GM21526 (cell line): ENCODE data around the gene PWWP2B.

Source experiments
- ATAC-seq: cut with Tn5 transposase; IDR thresholded peaks from one replicate; pipeline ENCODE4 v1.9.1; 2021; ENCODE audit warnings: moderate library complexity; ENCODE audit not compliant: unreplicated experiment, low FRiP score

PWWP2B gene

DNA sequence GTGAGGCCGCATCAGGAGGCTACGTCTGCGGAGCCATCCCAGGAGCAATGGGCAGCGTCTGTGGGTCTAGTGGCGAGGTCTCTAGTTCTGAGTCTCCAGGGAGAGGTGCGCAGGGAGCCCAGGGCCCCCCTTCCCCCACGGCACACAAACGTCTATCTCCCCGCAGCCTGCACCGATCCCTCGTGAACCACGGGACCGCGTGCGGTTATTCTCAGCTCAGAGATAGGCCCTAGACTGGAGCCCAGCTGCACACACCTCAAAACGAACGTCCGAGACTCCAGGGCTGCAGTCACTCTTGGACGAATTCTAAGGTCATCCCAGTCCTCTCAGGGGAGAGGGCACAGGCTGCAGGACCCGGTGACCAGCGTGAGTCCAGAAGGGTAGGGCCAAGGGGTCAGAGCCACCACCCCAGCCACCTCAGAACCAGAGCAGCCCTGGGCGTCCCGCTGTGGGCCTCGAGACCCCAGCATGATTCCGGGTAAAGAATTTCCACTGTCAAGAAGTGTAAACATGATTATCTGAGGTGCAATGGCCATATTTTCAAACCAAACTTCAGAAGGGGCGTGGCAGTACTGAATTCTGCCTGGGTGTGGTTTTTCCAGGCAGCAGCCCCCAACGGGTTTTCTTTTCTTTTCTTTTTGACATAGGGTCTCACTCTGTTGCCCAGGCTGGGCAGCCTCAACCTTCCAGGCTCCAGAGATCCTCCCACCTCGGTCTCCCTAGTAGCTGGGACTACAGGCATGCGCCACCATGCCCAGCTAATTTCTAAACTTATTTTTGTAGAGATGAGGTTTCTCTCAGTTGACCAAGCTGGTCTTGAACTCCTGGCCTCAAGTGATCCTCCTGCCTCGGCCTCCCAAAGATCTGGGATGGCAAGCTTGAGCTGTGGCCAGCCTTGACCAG is 57.5 kb downstream of the PWWP2B start:
- no peak for ATAC-seq

DNA sequence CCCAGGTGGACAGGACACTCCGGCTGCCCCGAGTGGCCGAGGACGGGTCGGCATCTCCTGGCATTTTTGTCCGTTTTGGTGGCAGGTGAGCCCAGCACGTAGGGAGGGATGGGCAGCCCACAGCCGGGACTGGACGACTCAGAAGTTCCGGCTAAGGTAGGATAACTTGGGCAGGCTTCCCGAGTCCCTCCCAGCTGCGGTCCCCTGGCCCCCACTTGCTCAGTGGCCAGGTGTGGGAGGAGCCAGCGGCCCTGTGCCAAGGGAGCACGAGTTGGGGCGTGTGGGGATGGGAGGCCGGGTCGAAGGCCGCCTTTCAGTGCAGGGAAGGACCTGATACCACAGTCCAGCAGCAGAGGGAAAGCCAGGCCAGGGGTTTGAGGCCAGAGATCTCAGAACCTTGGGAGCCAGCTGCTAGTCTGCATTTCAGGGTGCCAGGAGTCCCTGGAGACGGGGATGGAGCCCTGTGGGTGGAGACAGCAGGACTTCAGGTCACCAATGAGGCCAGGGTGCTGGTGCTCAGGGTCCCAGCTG is 58.5 kb downstream of the PWWP2B start:
- ATAC-seq = no peak

DNA sequence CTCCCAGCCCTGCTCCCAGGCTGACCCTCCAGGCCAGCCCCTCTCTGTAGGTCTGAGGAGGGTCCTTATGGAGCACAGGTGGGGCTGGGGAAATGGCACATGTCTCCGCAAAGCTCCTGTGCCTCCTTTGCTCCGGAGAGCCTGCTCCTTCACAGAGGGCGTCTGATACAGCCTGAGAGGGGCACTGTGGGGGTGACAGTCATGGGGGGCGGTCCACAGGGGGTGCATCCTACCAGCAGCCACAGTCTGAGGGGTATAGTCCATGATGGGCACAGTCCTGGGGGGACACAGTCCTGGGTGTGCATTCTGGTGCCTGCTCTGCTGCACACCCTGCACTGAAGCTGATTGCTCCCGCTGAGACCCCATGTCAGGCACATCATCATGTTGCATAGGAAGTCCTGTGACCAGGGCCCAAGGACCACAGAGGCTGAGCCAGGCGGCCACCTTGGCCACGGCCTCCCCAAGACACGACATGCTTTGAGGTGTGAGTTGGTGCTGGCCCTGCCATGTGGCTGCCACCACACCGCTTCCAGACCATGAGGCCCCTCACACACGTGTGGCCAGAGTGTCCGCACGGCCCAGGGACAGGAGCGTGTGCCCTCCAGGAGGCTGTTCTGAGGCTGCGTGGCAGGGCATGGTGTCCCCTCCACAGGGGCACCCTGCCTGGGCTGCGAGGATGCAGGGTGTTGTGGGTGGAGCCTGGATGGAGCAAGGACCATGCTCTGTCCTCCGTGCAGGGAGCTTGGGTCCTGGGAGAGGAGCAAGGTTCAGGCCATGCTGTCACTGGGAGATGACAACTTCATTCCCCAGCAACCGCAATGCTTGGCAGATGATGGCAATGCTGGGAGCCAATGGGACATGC is 59.2 kb downstream of the PWWP2B start:
- no peak for ATAC-seq

DNA sequence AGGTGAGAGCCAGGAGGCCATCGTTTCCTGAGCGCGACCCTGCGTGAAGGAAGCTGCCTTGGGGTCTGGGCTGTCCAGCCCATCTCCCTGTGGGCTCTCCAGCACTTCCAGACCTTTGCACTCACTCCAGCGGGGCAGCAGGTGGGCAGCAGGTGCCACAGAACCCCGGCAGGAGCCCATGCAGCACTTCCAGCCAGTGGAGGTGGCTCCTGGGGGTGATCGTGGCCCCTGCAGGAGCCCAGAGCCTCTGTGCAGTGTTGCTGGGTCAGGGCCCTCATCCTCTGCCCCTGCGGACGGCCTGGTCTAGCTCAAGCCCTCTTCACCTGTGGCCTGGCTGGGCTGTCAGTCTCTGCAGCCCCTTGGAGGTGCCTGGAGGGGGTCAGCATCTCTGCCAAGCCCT is 59.9 kb downstream of the PWWP2B start:
- ATAC-seq = no peak

DNA sequence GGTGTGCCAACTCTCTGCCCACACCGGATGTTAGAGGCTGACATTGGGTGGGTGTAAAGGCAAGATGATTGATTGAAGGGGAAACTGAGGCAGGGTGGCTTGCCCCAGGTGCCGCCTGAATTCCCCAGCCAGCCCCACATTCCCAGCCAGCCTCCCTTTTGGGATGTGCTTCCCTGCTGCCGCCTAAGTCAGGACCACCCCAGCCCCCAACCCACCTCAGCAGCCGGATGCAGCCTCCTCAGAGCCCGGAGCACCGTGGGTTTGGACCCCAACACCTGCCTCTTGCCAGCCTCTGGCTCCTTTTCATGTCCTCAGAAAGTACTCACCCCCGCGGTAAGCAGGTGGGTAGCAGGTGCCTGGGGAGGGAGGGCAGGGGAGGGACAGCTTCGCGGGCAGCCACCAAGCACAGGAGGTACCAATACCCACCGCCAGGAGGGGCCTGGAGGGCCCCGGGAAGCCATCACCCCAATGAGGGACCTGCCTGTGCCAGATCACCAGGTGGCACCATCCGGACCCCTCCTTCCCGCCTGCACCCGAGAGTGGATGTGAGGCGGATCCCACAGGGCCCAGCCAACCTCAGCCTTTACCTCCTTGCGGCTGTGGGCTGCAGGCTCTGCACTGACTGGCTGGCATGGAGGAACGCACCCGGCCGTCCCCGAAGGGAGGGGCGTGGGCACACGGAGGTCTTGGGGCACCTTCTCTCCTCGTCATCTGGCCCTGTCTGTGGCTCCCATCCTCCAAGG is 60.5 kb downstream of the PWWP2B start:
- no peak for ATAC-seq

DNA sequence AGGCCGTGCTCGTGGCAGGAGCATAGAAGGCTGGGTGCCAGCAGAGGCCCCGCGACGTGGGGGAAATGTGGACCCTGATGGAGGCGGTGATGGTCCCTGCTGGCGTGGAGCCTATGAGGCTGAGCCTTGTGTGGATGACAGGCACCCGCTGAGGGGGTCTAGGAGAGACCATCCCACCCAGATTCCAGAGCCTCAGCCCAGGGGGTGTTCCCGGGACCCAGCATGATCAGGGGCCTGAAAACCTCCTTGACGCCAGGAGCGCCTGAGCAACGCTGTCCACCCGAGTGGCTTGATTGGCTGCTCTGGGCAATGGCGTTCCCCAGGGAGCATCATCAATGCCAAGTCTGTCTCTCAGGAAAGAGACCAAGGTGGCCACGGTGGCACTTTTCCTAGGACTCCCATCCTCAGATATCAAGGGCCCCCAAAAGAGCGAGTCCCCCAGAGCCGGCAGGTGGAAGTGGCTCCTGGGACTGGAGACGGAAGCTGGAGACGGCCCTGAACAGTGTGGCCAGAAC is 61.1 kb downstream of the PWWP2B start:
- no peak for ATAC-seq

DNA sequence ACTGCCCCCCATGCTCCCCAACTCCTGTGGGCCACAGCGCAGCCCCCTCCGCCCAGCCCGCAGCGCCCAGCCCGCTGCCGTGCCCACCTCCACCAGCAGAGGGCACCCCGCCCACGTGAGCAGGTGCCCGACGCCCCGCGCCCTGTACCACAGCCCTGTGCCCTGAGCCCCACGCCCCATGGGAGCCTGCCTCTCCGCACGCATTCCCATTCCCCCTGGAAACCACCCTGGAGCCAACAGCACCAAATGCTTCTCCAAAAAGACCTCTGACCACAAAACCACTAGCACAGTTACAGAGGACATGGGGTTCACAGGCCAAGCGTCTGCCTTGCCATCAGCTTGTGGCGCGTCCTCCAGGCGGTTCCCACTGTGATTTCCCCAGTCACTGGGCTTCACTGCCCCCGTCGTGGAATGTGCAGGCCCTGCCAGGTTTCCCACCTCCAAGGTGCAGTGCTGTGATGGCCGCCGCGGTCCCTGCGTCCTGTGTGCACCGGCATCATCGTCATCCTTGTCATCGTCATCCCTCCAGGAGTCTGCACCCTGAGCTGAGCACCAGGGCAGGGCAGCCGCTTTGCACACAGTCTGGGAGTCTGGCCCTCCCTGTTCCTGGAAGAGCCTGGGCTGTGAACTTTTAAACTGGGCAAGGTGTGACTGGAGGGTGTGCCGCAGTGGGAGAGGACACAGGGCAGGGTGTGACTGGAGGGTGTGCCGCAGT is 61.7 kb downstream of the PWWP2B start:
- no peak for ATAC-seq

DNA sequence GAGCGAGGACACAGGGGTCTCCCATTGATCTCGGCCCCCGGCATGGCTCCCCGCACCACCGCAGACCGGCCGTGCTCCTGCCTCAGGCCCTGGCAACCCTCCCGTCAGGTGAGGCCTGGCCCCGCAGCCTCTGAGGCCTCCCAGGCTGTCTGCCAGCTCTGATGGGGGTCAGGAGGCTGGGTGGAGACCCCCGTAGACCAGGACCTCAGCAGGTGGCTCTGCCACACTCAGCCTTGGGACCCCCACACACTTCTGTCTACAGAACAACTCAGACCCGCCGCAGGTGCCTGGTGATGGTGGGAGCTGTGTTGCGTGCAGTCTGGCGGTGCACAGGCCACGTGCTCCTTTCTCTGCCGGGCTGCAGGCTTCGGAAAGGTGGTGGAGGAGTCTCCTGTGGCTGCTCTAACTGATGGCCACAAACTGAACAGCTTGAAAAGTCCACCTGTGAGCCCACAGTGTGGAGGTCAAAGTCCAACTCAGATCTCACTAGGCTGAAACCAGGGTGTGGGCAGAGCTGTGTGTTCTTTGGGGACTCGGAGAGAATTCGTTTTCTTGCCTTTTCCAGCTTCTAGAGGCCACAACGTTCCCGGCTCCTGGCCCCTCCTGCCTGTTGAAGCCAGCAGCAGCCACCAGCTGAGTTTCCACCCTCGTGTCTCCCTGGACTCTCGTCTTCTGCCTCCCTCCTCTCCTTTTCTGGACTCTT is 62.5 kb downstream of the PWWP2B start:
- ATAC-seq = no peak

DNA sequence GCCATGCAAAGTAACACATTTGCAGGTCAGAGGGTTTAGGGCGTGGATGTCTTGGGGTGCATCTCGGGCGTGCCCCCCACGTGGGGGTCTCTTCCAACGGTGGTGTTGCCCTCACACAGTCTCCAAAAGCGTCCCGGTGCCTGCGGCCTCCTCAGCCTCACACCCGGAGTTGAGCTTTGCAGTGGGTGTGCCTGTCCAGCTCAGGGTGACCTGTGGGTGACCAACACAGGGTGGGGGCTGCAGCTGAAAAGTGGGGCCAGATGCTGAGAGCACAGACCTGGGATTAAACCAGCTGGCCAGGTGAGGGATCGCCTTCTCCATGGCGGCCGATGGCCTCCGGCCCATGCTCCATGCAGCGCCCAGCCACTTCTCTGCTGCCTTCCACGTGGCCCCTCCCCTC is 63.1 kb downstream of the PWWP2B start:
- no peak for ATAC-seq

DNA sequence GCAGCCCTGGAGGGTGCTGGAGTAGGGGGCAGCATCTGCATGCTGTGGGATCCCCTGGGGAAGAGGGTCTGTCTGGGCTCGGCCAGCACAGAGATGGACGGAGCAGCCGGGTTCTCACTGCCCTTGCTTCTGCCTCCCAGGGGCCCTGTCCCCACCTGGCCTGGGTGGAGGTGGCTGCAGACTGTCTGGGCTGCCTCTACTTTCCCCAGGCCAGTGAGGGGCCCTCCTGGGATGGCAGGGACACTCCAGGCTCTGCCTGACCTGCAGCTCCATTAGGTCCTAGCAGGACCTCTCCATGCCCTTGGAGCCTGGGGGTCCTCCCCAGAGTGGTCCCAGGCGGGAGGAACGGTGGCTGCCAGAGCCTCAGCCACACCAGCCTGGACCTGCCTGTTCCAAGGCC is 63.7 kb downstream of the PWWP2B start:
- ATAC-seq = no peak

DNA sequence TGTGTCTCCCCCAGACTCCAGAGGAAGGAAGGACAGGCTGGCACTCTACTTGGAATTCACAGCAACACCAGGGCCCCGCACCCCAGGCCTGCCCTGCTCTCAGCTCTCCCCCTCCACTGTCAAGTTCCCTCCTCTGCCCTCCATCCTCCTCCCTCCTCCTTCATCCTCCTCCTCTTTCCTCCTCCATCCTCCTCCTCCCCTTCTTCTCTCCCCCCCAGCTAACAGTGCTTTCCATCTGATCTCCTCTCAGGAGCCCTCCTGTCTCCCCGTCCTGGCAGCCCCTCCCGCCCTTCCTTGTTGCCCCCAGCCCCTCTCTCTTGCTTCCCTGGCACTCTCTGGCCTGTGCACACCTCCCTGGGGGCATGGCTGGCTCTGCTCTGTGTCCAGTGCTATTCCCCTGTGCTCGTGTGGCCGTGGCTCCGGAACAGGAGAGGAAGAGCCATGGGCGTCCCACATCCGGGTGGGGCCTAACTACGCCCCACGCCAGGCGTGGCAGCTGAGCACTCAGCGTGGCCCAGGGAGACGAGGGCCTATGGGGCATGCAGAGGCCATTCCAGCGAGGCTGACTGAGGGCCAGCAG is 64.2 kb downstream of the PWWP2B start:
- ATAC-seq = no peak

DNA sequence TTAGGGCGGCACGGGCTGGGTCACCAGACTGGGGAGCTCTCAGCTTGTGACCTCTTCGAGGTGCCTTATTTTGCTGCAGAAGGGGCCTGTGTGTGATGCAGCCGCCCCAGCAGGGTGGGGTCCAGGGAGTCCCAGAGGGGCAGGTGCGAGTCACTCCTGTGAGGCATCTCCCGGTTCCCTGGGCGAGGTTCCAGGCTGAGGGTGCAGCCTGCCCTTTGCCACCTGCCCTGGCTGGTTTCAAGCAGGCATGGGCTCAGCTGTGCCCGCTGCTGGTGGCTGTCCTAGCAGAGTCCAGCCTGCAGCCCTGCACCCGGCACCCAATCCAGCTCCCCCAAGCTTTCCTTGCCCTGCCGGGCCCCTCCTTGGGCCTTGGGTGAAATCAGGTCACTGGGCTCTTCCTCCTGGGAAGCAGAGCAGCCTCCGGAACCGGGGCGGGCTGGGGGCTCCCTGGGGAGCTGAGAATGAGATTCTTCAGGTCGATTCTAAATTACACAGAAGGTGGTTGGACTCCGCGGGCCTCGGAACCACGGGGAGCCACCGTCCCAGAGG is 64.8 kb downstream of the PWWP2B start:
- ATAC-seq = no peak

DNA sequence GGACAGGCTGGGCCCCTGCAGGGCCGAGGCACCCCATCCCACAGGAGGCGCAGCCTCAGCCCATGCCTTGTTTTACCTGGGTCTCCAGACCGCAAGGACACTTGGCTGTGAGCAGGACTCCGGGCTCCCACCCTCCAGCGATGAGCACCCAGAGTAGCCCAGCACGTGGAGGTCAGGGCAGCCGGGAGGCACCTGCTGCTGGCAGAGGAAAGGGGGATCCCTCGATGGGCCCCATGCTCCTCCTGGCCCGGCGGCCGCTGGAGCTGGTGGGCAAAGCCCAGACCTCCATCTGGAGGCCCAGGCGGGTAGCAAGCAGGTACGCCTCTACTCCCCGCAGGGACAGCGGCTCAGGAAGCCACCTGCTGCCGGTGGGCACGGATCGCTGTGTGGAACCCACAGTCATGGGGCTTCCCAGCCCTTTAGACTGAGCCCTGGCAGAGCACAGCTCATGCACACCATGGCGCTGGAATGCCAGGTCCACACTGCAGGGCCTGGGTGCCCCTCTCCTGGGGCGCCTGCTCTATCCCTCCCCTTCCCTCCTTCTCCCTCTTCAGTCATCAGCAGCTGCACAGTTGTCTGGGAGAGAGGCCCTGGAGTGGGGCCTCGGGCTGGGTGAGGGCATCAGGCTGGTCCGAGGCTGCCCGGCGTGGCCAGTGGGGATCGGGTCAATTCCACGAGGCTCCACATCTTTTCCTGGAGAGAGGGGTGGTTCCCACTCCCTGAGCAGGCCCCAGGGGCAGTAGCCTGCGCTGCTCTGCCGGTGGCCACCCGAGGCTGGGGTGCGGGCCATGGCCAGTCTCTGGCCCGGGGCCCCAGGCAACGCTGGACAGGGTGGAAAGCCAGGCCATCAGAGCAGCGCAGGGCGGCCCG is 65.7 kb downstream of the PWWP2B start:
- ATAC-seq = no peak

DNA sequence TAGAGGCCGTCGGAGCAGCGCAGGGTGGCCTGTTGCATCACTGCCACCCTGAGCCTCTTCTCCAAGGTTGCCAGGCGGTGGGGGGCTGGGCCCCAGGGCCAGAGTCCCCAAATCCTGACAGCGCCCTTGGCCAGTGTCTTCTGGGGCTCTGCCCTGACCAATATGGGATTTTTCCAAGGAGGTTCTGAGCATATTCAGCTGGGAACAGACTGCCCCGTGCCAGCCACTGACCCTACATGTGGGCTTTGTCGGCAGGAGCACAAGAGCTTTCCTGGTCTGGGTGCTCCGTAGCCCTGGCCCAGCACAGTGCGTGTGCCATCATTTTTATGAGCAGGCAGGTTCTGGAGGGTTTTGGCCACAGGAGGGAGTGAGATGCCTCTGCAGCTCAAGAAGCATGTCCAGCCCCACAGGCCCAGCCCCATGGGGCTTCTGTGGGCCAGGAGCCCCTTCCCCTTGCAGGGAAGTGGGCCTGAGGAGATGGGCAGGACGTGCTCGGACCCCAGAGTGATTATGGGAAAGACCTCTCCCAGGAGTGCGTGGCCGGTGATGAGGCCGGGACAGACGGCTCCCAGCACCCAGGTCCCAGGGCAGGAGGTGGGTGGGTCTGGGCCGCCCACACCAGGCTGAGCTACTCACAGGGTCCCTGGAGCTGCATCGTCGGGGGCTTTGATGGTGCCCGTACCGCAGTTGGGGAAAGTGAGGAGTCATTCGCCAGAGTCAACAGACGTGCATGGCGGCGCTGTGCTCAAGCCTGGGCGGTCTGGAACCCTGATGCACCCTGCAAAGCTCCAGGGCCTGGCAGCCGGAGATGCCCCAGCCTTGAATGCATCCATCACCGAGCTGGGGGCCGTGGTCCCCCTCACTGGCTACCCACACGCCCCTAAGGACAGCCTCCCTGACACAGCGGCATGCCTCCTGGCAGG is 66.6 kb downstream of the PWWP2B start:
- no peak for ATAC-seq

DNA sequence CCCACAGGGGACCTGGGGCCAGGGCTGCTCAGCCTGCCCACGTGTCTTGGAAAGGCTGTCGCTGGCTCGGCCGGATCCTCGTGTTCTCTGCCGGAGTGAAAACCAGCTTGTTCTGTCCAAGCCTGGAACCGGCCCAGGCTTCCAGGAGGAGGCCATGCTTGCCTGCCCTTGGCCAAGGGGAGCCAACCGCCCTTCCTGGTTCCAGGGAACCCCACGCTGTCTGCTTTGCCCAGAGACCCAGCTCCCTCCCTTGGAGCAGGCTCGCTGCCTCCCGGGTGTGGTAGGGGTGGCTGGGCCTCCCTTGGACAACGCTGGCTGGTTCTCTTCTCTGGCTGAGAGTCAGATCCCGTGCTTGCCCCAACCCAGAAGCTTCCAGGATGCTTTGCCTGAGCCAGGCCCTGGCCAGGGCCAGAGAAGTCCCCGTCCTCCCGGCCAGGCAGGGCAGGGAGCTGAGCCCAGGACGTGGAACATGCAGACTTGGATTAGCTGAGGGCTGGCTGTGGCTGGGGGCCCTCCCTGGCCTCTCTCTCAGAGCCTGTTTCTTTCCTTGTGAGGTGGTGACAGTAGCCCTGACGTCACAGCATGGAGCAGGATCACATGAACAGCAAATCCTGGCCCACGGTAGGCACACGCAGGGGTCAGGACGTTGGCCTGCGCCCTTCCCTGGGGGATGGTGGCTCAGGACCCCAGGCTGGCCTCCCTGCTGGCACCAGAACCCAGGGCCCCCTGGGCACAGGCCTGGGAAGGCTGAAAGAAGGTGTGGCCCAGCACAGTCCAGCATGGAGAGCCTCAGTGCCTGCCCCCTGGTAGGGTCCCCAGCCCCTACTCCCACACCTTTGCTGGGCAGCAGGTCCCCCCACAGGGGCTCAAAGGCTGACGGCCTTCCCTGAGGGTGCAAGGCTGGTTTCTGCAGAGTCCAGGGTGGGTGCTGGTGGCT is 67.5 kb downstream of the PWWP2B start:
- no peak for ATAC-seq
